GM21576 (cell line): ENCODE data around the gene RRP36.

Experiments used
- ATAC-seq: cut with Tn5 transposase; IDR thresholded peaks from one replicate; pipeline ENCODE4 v1.9.1; 2021; ENCODE audit warnings: mild to moderate bottlenecking, moderate library complexity; ENCODE audit not compliant: unreplicated experiment

The RRP36 gene

GRCh38 chr6:43006251-43006650 is 15.2 kb upstream of the RRP36 start:
- ATAC-seq = no peak

GRCh38 chr6:43007126-43007525 is 14.3 kb upstream of the RRP36 start:
- ATAC-seq = no peak

GRCh38 chr6:43009124-43009523 is 12.3 kb upstream of the RRP36 start:
- ATAC-seq = no peak

DNA sequence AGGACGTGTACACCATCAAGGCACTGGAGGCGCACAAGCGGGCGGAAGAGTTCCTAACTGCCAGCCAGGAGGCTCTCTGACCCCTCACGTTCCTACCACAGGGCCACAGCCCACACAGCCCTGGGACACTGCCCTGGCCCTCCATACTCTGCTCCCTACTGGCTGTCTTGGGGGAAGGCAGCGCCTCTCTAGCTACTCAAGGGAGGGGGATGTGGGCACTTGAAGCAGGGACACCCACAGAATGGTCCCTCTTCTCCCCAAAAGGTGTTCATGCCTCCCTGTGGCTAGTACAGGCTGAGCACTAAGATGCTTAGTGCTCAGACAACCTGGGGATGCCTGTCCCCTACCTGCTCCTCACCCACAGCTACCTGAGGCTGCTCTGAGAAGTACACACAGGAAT is 10.2 kb upstream of the RRP36 start:
- ATAC-seq = no peak

GRCh38 chr6:43012364-43012763 is 9.1 kb upstream of the RRP36 start:
- no peak for ATAC-seq

DNA sequence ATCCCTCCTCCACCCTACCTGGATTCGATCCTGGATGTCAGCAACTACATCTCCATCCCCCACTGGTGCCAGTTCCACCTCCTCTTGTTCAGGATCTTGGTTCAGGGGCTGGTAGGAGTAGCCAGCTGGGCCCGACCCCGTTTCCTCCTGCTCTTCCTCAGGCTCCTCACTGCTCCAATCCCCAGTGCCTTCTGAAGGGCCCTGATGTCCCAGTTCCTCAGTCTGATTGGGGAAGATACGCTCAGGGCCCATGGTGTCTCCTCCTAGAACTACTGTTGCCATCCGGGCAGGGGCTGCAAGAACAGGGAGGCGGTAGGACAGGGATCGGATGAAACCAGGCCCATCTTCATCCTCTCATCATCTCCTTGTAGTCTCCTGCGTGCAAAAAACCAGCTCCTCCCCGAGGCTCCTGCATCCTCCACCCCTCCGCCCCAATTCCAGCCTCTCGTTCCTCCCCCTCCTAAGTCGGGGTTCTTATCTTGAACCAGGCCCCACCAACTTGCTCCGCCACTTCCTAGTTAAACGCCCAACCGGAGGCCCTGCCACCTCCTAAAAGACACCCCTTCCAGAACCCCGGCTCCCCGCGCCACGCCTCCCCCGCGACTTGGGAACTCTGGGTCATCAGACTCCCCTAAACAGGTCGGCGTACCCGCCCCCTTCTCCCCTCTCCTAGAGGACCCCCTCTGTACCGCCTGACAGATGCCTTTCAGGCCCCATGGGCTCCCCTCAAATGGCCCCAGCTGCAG is 8.2 kb upstream of the RRP36 start:
- ATAC-seq = peak; percentile 4

DNA sequence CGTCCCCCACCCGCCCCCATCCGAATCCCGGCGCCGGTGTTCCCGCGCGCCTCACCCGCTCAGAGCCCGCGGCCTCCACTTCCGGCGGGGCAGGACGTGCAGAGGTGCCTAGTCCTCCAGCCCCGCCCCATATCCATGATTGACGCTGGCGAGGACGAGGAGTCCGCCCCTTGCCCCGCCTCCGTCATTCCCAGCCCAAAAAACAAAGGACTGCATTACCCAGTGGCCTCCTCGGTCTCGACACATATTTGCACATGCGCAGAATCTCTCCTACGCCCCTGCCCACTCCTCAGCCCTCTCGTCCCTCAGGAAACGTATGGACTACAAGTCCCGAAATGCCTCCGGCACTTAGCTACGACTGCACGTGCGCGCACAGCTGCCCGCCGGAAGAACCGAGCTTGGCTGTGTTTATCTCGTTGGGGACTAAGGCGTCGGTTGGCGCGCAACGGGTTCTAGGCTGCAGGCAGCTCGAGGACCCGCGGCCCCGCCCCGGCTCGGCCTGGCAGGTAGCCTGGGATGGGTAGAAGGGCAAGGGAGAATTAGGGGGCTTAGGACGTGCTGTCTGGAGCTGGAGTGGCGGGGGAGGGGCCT is 7.5 kb upstream of the RRP36 start, which contains the start of the genes KLHDC3 and MEA1:
Gene KLHDC3, plus strand, starts transcription at position 407 of the 591 bp plus-strand sequence. CDS start 2,944 bp downstream, outside the sequence.
Gene MEA1, minus strand, starts transcription at position 104 of the 591 bp plus-strand sequence. CDS start 133 bp downstream, outside the sequence.
- peak; percentile 90 for ATAC-seq

DNA sequence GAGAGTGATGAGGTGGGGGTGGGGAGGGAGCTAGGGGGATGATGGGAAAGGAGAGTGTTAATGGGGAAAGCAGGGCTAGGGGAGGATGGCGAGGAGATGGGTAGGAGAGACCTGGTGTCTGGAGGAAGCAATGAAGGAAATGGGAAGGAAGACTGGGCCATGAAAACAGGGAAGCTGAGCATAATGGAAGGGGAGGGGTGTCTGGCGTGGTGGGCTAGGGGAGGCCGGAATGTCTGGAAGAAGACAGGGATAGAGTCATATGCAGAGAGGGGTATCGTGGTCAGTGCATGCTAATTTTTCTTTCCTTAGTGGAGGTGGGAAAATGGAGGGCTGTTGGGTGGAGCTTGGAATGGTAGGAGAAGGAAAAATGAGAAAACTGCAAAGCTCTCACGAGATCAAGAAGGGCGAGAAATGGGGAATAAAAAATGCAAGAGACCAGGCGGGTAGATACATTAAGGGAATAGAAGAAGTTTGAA is 7.0 kb upstream of the RRP36 start:
- ATAC-seq = no peak

DNA sequence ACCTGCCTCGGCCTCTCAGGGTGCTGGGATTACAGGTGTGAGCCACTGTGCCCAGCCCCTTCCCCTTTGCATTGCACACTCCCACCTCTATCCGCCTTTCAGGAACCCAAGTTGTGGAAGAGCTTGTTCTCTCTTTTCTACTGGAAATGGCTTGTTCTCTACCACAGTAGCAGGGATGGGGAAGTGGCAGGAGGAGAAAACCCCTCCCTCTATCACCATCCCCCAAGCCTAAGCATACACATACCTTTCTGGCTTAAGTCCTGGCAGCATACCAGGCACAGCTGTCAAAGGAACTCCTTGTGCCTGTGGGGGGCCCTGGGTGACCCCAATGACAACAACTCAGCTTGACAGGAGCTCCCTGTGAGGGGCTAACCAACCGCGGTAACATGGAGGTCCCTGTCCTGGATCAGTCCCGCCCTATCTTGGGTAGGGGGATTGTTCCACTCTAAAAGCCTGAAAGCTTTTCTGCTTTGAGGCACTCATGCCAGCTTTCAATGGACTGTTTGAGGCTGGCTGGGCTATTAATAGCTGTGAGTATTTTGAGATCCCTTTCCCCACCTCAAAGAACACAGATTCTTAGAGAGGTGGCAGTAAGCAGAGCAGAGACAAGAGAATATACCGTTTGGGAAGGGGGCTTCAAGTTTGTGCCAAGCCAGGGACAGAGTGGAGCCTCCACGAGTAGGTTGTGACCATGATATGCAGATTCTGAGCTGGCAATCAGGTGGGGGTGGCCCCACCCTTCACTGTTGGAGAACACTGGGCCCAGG is 5.1 kb upstream of the RRP36 start:
- no peak for ATAC-seq

- ATAC-seq = no peak
These were observed 4.5 kb upstream of the RRP36 start for GRCh38 chr6:43016943-43017334.

DNA sequence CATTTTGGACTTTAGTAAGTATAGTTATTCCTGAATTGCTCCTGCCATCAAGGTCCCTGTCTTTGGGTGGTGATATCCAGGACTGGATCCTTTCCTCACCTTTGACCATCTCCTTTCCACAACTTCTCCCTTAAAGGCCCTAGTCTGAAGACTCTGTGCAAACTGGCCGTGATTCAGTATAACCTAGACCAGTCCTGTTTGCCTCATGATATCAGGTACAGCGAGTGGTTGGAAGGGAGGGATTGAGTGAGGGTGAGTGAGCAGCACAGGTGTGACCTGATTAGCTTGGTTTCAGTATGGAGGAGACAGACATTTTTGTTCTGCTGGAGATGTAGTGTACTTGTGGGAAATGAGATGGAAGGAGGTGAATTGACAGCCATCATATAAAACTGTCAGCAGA is 2.3 kb upstream of the RRP36 start:
- no peak for ATAC-seq

- no peak for ATAC-seq
These were observed 1.2 kb upstream of the RRP36 start for GRCh38 chr6:43020052-43020705.

GRCh38 chr6:43020847-43021246 is 576 bp upstream of the RRP36 start:
- ATAC-seq = no peak

DNA sequence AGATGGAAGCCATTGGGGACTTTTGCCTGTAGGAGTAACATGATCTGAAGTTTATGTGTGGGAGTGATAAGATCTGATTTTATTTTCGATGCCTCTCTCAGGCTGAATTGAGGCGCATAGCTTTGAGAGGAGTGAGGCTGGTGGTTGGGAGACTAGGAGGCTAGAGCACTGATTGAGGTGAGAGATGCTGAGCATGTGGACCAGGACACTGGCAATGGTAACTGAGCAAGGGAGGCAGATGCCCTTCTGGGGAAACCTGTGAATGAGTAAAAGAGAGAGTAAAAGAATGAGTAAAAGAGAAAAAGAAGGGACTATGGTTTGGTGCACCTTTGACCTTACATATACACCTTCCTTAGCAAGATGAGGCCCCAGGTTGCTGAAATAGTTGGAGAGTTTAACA is 3.0 kb downstream of the RRP36 start:
- no peak for ATAC-seq

- ATAC-seq = no peak
These were observed 4.9 kb downstream of the RRP36 start for GRCh38 chr6:43026365-43026764.

DNA sequence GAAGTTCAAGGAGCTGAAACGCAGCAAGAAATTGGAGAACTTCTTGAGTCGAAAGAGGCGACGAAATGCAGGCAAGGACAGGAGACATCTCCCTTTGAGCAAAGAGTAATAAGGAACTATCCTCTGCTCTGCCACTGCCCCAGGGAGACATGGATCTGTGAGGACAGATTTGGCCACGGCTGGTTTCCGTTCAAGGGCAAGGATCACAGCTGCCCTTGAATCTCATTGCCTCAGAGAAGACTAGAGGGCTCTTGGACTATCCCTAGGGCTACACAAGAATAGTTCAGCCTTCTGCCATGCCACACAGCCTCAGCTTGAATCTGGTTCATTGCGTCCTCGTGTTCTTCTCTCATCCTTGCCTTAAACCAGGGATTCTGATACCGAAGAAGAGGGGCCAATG is 7.7 kb downstream of the RRP36 start:
- no peak for ATAC-seq

DNA sequence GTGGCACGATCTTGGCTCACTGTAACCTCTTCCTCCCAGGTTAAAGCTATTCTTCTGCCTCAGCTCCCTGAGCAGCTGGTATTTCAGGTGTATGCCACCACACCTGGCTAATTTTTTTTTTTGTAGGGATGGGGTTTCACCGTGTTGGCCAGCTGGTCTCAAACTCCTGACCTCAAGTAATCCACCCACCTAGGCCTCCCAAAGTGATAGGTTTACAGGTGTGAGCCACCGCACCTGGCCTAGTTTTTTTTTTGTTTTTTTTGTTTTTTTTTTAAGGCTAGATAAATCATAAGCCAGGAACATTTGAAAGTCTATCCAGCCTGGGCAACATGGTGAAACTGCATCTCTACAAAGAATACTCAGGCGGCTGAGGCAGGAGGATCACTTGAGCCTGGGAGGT is 10.9 kb downstream of the RRP36 start:
- no peak for ATAC-seq

- ATAC-seq = no peak
These were observed 12.2 kb downstream of the RRP36 start for GRCh38 chr6:43033496-43034189.

DNA sequence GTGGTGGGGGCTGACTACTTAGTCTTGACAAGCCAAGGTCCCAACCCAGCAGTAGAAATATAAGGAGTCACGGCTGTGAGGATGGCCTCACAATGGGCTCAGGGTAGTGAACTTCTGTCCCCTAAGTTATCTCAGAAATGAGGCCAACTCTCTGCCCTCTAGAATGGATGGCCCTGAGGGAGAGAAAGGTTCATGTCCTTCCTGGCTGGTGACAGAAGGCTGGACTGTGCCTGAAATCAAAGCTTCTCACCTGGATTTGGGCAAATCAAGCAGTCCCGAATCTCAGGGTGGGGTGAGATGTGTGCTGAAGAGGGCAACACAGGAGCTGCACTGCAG is 12.7 kb downstream of the RRP36 start:
- ATAC-seq = no peak

- no peak for ATAC-seq
These were observed 14.2 kb downstream of the RRP36 start for GRCh38 chr6:43035495-43036194.
